Tibial nerve (tissue), 4 donors: ENCODE data around the gene SATB1. TPM values are rescaled to one million over a fixed set of nuclear protein-coding genes. Genes with fewer than 3 reads are reported as not detected.
A peak's percentile ranks its signal among the peaks of the same experiment; 100 is the strongest.
"Not testable (repeated sequence)": the region's sequence is repeated elsewhere in the genome, so short reads cannot be mapped to it uniquely, and the experiment has no call there.

Source experiments
- DNase-seq, 2 donors: peaks; one replicate each; pipeline ENCODE4 v3.0.0-alpha.2; 2019; ENCODE audit warnings: low spot score in 2 of 2
- H3K27ac ChIP-seq, 4 donors: fragments of 200-600 bp; sonication (generic) in 3 of 4; one replicate each; pipeline ENCODE4 v1.5.1; 2017 to 2019; ENCODE audit warnings: mild to moderate bottlenecking in 1 of 4
- H3K27me3 ChIP-seq, 2 donors: fragments of 200-600 bp; sonication (generic) in 1 of 2; one replicate each; pipeline versions ENCODE4 v1.5.1 to v1.6.0; 2017 to 2019
- H3K36me3 ChIP-seq, 3 donors: fragments of 200-600 bp; sonication (generic); one replicate each; pipeline ENCODE4 v1.5.1; 2018 to 2019
- H3K4me1 ChIP-seq, 4 donors: fragments of 200-600 bp; sonication (generic) in 3 of 4; one replicate each; pipeline ENCODE4 v1.5.1; 2017 to 2019
- H3K4me3 ChIP-seq, 4 donors: fragments of 200-600 bp; sonication (generic) in 3 of 4; one replicate each; pipeline ENCODE4 v1.5.1; 2017 to 2019; ENCODE audit warnings: mild to moderate bottlenecking in 1 of 4, moderate library complexity in 1 of 4
- H3K9me3 ChIP-seq, 4 donors: fragments of 200-600 bp; sonication (generic) in 3 of 4; one replicate each; pipeline ENCODE4 v1.5.1; 2017 to 2019
- EP300 ChIP-seq, 2 donors: sonication (generic); formaldehyde crosslinking; IDR thresholded peaks; one replicate each; pipeline ENCODE4 v1.6.1; 2017; ENCODE audit warnings: antibody characterized with exemption in 2 of 2, mild to moderate bottlenecking in 1 of 2
- POLR2A ChIP-seq, 2 donors: fragments of 450-650 bp; IDR thresholded peaks; one replicate each; pipeline ENCODE4 v1.6.1; 2017; ENCODE audit warnings: antibody characterized with exemption in 2 of 2, mild to moderate bottlenecking in 2 of 2, moderate library complexity in 2 of 2
- WGBS, 2 donors: methylation state at CpG; one replicate each; pipeline ENCODE4 v1.1.5; 2018; 5-methylcytosine and 5-hydroxymethylcytosine counted together
- total RNA-seq, 4 donors: library from RNA; depleted of rRNA; stranded (reverse); fragments of >200 nt; gene quantifications; one replicate each; pipeline ENCODE4 v1.1.0, GENCODE V29; 2016
- TF ChIP-seq, protein P1 (sequence below), 5 experiments: fragments of 200-600 bp in 3 of 5; fragments of 450-650 bp in 2 of 5; sonication (generic) in 3 of 5; IDR thresholded peaks; one replicate each; pipeline ENCODE4 v1.5.1; 2016 to 2019; ENCODE audit warnings: antibody characterized with exemption in 5 of 5, mild to moderate bottlenecking in 3 of 5, moderate library complexity in 2 of 5

Gene SATB1
- total RNA-seq, result 10 to 100 TPM; 28.5 to 48.5 (median 42.8) TPM

DNA sequence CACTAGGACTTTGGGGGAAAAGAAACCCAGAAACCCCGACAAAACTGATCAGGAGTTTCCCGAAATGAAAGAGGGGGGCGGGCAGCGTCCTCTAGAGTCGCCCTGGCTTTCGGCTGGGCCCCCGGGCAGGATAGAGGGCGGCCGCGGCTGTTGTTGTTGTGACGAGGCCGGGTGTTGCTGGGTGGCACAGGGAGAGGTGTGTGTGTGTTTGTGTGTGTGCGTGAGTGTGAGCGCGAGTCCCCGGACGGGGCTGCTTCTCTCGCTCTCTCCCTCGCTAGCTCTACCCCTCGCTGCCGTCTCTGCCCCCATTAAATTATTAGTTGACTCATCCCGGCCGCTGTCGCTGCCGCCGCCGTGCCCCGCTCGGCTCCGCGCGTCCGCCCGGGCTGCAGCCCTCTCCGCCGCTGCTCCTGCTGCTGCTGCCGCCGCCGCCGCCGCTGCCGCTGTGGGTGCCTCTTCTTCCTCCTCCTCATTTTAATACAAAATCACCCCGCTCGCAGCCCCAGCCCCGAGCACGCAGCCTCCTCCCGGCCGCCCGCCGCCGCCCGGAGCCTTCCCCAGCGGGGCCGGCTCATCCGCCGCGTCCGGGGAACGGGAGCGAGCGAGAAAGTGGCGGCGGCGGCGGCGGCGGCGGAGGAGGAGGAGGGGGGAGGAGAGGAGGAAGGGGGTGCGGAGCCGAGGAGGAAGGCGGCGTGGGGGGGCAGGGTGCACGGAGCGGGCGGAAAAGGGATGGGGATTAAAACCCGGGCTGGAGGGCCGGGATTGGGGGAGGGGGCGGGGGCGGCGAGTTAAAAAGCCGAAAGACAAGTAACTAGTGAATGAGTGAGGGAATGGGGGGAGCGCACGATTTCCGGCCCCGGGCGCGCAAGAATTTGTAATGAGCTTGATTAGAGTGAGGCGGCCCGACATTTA lies at the start of gene SATB1:
TSS of gene SATB1 (minus strand) at position 611 of the 912 bp plus-strand sequence. CDS start 4,372 bp downstream, outside the sequence.
- peak in 1 of 2 donors; percentile 31 for TF ChIP-seq EP300 (IDR thresholded peaks at IDR 0.05)
- peak; percentile 11 to 51 for TF ChIP-seq POLR2A (IDR thresholded peaks at IDR 0.05)
- TF ChIP-seq, protein P1, sequence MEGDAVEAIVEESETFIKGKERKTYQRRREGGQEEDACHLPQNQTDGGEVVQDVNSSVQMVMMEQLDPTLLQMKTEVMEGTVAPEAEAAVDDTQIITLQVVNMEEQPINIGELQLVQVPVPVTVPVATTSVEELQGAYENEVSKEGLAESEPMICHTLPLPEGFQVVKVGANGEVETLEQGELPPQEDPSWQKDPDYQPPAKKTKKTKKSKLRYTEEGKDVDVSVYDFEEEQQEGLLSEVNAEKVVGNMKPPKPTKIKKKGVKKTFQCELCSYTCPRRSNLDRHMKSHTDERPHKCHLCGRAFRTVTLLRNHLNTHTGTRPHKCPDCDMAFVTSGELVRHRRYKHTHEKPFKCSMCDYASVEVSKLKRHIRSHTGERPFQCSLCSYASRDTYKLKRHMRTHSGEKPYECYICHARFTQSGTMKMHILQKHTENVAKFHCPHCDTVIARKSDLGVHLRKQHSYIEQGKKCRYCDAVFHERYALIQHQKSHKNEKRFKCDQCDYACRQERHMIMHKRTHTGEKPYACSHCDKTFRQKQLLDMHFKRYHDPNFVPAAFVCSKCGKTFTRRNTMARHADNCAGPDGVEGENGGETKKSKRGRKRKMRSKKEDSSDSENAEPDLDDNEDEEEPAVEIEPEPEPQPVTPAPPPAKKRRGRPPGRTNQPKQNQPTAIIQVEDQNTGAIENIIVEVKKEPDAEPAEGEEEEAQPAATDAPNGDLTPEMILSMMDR (IDR thresholded peaks at IDR 0.05), result no peak
- peaks cover 0 to 5% (median 0%) of the 10 kb centered on the region in 3 donors for H3K36me3 ChIP-seq
- peak; percentile 72 to 78 for DNase-seq
- peak within 1 kb of the TSS; percentile 86 to 96 (median 94) for H3K27ac ChIP-seq
- H3K4me3 ChIP-seq, result peak within 1 kb of the TSS; percentile 76 to 88 (median 85)
- 0 to 1% methylated on average over 69 to 78 of the region's 89 CpGs for WGBS, 2 donors
- H3K4me1 ChIP-seq, result peaks cover 0 to 19% (median 6%) of the 10 kb centered on the region in 4 donors
- no peaks in the 10 kb centered on the region for H3K27me3 ChIP-seq
- no peaks in the 10 kb centered on the region for H3K9me3 ChIP-seq

DNA sequence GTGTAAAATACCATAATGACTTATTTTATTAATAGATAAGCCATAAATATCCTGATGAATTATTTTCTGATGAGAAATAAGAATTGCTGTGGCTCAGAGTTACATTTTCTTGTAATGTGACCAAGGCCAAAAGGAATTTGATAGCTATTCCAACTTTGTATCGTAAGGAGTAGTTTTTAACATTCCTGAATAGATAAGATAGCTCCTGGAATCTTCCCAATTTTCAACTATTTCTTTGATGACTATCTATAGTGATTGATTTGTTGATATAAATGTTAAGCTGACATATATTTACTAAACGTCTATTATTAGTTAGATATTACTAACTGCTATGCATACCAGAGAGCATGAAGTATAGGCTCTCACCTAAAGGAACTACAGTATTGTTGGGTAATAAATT lies 49.1 kb upstream of the SATB1 start:
- no peaks in the 10 kb centered on the region for H3K36me3 ChIP-seq
- H3K4me3 ChIP-seq, result no peak overlapping the region
- no peaks in the 10 kb centered on the region for H3K9me3 ChIP-seq
- no peak for DNase-seq
- H3K27me3 ChIP-seq, result no peaks in the 10 kb centered on the region
- 79 to 83% methylated on average over 2 of the region's 2 CpGs for WGBS, 2 donors
- H3K27ac ChIP-seq, result no peak overlapping the region
- TF ChIP-seq EP300 (IDR thresholded peaks at IDR 0.05) (no peak), POLR2A (IDR thresholded peaks at IDR 0.05) (no peak)
- TF ChIP-seq, protein P1 (IDR thresholded peaks at IDR 0.05), result no peak
- no peaks in the 10 kb centered on the region for H3K4me1 ChIP-seq

DNA sequence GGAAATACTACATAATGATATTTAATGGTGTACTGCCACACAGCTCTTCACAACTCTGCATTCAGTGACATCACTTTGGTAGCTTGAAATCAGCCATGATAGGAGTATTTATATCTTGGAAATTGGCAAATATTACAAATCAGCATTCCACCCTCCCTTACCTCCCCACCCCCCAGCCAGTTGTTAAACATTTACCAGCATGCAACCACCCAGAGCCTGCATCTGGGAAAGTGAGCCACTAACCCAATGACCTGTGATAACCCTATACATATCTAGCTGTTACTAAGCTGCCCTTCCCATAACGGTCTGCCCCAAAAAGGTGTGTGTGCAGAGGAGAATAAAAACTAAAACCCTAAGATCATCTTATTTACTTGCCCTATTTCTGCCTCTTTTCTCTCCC lies 44.6 kb upstream of the SATB1 start:
- whole genome bisulfite sequencing, 2 donors, result 79 to 85% methylated on average over 1 of the region's 1 CpG

DNA sequence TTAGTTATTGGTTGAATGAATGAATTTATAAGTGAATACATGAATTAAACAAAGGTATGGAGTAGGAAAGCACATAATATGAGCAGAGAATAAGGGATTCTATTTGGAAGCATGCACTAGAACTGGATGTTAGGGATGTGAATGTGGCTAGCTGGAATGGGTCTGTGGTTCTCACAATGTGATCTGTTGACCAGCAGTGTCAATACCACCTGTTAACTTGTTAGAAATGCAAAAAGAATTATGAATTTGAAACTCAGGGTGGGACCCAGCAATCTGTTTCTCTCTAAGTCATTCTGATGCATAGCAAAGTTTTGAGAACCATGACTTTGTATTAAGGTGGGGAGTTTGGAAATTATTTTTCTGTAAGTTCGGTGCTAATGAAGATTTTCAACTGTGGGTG lies 41.0 kb upstream of the SATB1 start:
- Histone ChIP-seq H3K4me3 (no peak overlapping the region), H3K4me1 (no peaks in the 10 kb centered on the region), H3K27me3 (no peaks in the 10 kb centered on the region), H3K27ac (no peak overlapping the region), H3K36me3 (no peaks in the 10 kb centered on the region), H3K9me3 (peaks cover 0 to 14% (median 0%) of the 10 kb centered on the region in 4 donors)
- DNase-seq, result no peak
- TF ChIP-seq, protein P1 (IDR thresholded peaks at IDR 0.05), result no peak
- TF ChIP-seq POLR2A (IDR thresholded peaks at IDR 0.05) (no peak), EP300 (IDR thresholded peaks at IDR 0.05) (no peak)
- WGBS, 2 donors, result 93 to 98% methylated on average over 1 of the region's 1 CpG

More for the DNA sequence above, 44.6 kb upstream of the SATB1 start:
- Histone ChIP-seq H3K4me1 (no peaks in the 10 kb centered on the region), H3K27me3 (no peaks in the 10 kb centered on the region), H3K9me3 (no peaks in the 10 kb centered on the region), H3K36me3 (no peaks in the 10 kb centered on the region), H3K4me3 (no peak overlapping the region), H3K27ac (no peak overlapping the region)
- DNase-seq, result no peak
- TF ChIP-seq EP300 (IDR thresholded peaks at IDR 0.05) (no peak), POLR2A (IDR thresholded peaks at IDR 0.05) (no peak)
- TF ChIP-seq, protein P1 (IDR thresholded peaks at IDR 0.05), result no peak

DNA sequence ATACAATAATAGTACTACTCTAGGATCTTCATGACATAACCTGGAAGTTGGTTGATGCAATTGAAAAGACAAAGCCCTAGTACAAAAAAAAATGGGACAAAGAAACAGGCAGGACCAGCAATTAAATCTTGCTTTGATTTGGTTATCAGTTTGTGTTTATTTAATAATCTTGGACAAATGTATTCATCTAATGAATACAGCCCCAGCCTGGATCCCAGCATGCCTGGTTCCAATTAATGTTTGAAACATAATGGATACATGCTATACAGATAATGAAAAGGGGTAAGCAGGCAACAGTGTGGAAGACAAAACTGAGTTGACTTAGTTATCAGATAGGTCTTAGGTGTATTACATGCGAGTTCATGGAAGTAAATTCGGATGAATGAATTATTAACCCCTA lies 29.6 kb upstream of the SATB1 start:
- Histone ChIP-seq H3K36me3 (no peaks in the 10 kb centered on the region), H3K9me3 (peaks cover 0 to 2% (median 0%) of the 10 kb centered on the region in 4 donors), H3K4me1 (no peaks in the 10 kb centered on the region), H3K27me3 (no peaks in the 10 kb centered on the region), H3K27ac (no peak overlapping the region), H3K4me3 (no peak overlapping the region)
- whole genome bisulfite sequencing, 2 donors, result 90 to 94% methylated on average over 2 of the region's 2 CpGs
- TF ChIP-seq EP300 (IDR thresholded peaks at IDR 0.05), result no peak
- TF ChIP-seq POLR2A (IDR thresholded peaks at IDR 0.05), result no peak
- TF ChIP-seq, protein P1 (IDR thresholded peaks at IDR 0.05), result no peak
- no peak for DNase-seq

DNA sequence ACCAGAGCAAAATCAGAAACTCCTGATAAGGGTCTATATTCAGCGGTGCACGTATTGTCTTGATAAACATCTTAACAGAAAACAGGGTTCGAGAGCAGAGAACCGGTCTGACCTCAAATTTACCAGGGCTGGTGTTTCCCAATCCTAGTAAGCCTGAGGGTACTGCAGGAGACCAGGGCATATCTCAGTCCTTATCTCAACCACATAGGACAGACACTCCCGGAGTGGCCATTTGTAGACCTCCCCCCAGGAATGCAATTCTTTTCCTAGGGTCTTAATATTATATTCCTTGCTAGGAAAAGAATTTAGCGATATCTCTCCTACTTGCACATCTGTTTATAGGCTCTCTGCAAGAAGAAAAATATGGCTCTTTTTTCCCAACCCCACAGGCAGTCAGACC lies 24.5 kb upstream of the SATB1 start:
- H3K4me3 ChIP-seq, H3K9me3 ChIP-seq, DNase-seq, H3K27ac ChIP-seq, H3K27me3 ChIP-seq, H3K36me3 ChIP-seq: not testable (repeated sequence)
- peaks cover 0 to 15% (median 9%) of the 10 kb centered on the region in 4 donors for H3K4me1 ChIP-seq
- WGBS, 2 donors, result 99 to 100% methylated on average over 6 of the region's 6 CpGs
